GM18858 (cell line): ENCODE results near the gene DRAXIN.
"Not testable (repeated sequence)": the region's sequence is repeated elsewhere in the genome, so short reads cannot be mapped to it uniquely, and the experiment has no call there.

ENCODE experiments used
- ATAC-seq: cut with Tn5 transposase; IDR thresholded peaks from one replicate; pipeline ENCODE4 v1.9.1; 2021; ENCODE audit not compliant: unreplicated experiment

The DRAXIN gene, protein sequence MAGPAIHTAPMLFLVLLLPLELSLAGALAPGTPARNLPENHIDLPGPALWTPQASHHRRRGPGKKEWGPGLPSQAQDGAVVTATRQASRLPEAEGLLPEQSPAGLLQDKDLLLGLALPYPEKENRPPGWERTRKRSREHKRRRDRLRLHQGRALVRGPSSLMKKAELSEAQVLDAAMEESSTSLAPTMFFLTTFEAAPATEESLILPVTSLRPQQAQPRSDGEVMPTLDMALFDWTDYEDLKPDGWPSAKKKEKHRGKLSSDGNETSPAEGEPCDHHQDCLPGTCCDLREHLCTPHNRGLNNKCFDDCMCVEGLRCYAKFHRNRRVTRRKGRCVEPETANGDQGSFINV

DNA sequence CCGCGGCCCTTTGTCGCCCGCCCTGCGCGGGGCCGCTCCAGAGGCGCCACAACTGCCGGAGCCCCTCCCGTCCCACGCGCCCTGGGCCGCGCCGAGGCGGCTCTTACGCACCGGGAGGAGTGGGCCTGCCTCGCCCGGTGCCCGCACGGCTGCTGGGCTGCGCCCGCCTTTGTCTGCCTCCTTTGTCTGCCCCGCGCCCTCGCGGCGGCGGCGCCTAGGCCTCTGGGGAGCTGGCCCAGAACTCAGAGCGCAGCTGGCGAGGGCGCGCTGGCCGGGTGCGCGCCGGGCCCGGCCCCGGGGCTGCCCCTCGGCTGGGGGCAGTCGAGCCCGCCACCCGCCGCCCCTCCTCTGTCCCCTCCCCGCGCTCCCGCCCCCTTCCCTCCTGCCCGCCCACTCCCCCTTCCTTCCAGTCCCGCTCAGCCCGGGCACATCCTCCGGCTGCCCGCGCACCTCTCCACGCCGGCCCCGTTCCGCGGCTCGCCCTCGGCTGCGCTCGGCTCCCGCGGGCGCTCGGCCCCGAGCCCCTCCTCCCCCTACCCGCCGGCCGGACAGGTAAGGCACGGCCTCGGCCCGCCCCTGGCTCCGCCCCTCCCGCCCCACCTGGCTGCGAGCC lies at the start of gene DRAXIN:
TSS of gene DRAXIN (plus strand) at position 409 of the 613 bp plus-strand sequence. CDS start 14,549 bp downstream, outside the sequence.
- no peak for ATAC-seq

GRCh38 chr1:11641776-11642305 lies 49.7 kb upstream of the DRAXIN start:
- ATAC-seq, result no peak

DNA sequence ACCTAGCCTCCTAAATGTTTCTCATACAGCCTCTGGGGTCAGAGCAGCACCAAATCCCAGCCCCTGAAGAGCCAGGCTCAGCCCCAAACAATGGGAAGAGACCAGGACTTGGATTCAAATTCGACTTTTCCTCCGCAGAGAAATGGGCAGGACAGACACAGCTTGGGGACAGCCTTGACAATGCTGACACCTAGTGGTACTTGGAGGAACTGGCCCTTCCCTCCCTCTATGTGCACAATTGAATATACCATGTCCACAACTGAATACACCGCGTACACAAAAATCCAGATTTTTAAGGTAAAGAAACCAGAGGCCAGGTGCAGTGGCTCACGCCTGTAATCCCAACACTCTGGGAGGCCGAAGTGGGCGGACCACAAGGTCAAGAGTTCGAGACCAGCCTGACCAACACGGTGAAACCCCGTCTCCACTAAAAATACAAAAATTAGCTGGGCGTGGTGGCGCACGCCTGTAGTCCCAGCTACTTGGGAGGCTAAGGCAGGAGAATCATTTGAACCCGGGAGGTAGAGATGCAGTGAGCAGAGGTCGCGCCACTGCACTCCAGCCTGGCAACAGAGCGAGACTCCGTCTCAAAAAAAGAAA lies 49.0 kb upstream of the DRAXIN start:
- not testable (repeated sequence) for ATAC-seq

GRCh38 chr1:11643782-11644181 lies 47.7 kb upstream of the DRAXIN start:
- ATAC-seq, result no peak

DNA sequence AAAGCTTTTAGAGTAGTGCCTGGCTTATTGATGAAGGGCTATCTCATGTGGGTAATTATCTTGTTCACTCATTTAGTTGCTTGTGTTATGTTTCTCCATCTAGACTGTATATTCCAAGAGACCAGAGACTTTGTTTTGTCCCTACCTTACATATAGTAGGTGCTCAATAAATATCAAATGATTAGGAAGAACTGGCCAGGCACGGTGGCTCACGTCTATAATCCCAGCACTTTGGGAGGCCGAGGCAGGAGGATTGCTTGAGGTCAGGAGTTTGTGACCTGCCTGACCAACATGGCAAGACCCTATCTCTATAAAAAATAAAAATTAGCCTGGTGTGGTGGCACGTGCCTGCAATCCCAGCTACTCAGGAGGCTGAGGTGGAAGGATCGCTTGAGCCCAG lies 46.2 kb upstream of the DRAXIN start:
- no peak for ATAC-seq

- ATAC-seq, result no peak
Observed at GRCh38 chr1:11645670-11646265, 45.7 kb upstream of the DRAXIN start.

- no peak for ATAC-seq
Observed at GRCh38 chr1:11646317-11646716, 45.2 kb upstream of the DRAXIN start.

DNA sequence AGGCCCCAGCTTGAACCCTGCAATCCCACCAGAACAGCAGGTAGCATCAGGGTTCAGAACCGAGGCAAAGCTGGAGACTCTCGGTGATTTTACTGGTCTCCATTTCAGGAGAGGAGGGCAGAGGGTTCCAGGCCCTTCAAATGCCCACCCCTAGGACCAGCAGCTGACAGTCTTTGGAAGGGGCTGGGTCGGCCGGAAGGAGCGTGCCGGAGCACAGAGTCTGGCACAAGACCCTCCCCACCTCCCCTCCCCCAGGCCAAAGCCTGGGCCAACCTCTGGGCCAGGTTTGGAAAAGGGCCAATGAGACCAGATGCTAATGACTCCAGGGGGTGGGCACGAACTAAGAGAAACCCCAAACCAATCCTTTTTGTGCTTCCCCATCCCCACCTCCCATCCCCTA lies 44.2 kb upstream of the DRAXIN start:
- ATAC-seq, result no peak

DNA sequence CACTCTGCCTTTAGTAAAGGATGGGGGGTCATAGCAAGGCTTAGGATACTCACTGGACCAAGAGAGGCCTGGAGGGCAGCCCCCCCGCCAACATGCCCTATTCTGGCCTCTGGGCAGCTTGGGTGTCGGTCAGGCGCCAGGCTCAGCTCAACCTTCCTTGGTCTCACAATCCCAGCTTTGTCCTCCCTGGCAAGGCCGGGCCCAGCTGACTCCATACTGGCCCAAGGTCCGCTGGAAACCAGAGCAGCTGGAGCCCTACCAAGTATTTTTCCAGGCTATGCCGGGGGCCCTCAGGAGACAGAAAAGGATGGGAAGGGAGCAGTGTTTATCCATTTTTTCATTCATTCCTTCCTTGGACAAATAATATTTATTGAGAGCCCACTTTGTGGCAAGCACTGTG lies 43.5 kb upstream of the DRAXIN start:
- no peak for ATAC-seq

DNA sequence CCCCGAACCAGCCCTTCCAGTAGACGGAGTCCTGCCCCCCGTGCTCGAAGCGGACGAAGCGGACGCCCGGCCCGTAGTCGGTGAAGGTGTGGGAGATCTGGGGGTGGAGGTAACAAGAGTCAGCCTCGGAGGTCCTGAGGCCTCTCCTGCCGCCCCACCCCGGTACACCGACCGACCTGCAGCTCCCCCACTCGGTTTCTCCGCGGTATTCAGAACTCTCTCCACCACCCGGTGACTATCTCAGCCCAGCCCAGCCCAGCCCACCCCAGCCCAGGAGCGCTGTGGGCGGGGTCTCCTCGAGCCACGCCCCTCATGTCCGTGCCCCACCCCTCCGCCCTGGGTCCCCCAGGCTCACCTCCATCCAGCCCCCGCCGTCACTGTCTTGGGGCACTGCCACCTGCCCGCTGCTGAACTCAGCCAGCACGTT lies 42.8 kb upstream of the DRAXIN start:
- ATAC-seq, result no peak

DNA sequence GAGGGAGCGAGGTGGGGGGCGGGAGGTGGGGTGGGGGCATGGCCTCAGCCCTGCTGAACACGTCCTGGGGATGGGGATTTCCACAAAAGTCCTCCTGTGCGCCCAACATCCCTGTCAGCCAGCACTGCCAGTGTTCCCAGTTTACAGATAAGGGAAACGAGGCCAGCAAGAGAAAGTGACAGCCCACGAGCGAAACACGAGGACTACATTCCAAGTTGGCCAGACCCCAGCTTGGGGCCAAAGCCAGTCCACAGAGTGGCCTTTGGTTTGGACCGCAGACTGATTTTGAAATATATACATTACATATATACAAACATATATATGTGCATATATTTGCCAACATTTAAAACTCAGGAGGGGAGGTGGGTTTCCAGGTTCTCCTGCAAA lies 42.3 kb upstream of the DRAXIN start:
- ATAC-seq, result no peak

- no peak for ATAC-seq
Observed at GRCh38 chr1:11649624-11650330, 41.7 kb upstream of the DRAXIN start.

GRCh38 chr1:11650331-11650991 lies 41.0 kb upstream of the DRAXIN start:
- ATAC-seq, result no peak

- no peak for ATAC-seq
Observed at GRCh38 chr1:11651017-11651416, 40.5 kb upstream of the DRAXIN start.

GRCh38 chr1:11652203-11652780 lies 39.2 kb upstream of the DRAXIN start:
- no peak for ATAC-seq

GRCh38 chr1:11653101-11653860 lies 38.2 kb upstream of the DRAXIN start:
- no peak for ATAC-seq

DNA sequence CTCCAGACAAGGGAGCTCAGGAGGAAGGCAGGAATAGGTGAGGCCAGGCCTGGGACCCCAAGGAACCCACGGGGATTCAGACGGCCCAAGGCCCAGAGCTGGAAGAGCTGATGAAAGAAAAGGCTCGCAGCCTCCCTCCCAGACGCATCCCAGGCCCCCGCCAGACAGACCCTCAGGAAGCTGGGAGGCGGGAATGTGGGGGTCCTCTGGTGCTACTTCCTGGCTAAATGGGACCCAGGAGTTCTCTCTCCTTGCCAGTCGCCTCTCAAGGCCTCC lies 37.7 kb upstream of the DRAXIN start:
- ATAC-seq, result no peak

GRCh38 chr1:11654137-11654938 lies 37.2 kb upstream of the DRAXIN start, which contains the start of the genes FBXO2 and FBXO44:
Gene FBXO2 (minus strand): TSS chr1:11654429. CDS start chr1:11654340, 89 bp downstream.
Gene FBXO44 (plus strand): TSS chr1:11654877. CDS start chr1:11655836, 959 bp downstream.
- ATAC-seq, result no peak
